ENCODE measurements around the gene PROM1.

DNA sequence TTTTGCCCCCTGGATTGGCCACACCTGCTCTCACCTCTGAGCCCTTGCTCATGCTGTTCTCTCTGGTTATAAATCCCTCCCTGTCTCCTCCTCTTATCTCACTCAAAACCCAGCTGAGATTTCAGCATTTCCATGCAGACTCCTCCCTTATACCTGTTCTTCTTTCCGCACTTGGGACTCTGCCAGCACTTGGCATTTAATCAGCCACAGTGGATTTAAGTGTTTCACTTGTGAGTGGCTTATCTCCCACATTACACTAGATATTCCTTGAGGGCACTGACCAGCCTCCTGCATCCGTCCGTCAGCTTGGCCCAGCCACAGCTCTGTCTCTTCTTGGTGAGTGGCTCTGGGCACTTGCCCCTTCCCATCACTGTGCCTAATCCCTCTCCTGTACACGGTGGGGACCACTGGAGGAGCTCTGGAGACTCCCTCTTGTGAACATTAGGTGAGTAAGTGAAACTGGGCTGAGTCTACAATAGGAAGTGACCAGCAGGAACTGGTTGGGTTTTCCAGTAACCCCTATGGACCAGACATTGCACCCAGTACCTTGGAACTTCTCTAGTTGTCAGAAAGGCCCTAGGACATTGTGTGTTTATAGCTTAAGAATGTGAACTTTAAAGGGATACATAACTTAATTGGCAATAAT is 165.2 kb downstream of the PROM1 start:
- TF ChIP-seq, protein P1, sequence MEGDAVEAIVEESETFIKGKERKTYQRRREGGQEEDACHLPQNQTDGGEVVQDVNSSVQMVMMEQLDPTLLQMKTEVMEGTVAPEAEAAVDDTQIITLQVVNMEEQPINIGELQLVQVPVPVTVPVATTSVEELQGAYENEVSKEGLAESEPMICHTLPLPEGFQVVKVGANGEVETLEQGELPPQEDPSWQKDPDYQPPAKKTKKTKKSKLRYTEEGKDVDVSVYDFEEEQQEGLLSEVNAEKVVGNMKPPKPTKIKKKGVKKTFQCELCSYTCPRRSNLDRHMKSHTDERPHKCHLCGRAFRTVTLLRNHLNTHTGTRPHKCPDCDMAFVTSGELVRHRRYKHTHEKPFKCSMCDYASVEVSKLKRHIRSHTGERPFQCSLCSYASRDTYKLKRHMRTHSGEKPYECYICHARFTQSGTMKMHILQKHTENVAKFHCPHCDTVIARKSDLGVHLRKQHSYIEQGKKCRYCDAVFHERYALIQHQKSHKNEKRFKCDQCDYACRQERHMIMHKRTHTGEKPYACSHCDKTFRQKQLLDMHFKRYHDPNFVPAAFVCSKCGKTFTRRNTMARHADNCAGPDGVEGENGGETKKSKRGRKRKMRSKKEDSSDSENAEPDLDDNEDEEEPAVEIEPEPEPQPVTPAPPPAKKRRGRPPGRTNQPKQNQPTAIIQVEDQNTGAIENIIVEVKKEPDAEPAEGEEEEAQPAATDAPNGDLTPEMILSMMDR (IDR thresholded peaks at IDR 0.05 in 2 of 3, conservative IDR thresholded peaks at IDR 0.05 in 1 of 3; ENCODE audit: borderline replicate concordance in 1 of 3, insufficient read depth in 1 of 3, low read depth in 2 of 3, low read length in 2 of 3) = no peak
- TF ChIP-seq TCF7L2 (IDR thresholded peaks at IDR 0.05; ENCODE audit: borderline replicate concordance, extremely low read depth, insufficient read depth, insufficient read length) (no peak), POLR2A (IDR thresholded peaks at IDR 0.05; ENCODE audit: borderline replicate concordance, extremely low read depth, insufficient read depth, insufficient read length) (no peak), REST (IDR thresholded peaks at IDR 0.05; ENCODE audit: low read depth) (no peak), YY1 (IDR thresholded peaks at IDR 0.05; ENCODE audit: extremely low read depth, insufficient replicate concordance, low read depth, low read length) (no peak), CBX3 (IDR thresholded peaks at IDR 0.05; ENCODE audit: low read depth) (no peak), RAD21 (IDR thresholded peaks at IDR 0.05; ENCODE audit: low read depth) (no peak), EGR1 (IDR thresholded peaks at IDR 0.05; ENCODE audit: low read depth) (no peak), EZH2phosphoT487 (IDR thresholded peaks at IDR 0.05; ENCODE audit: borderline replicate concordance) (no peak), EZH2 (IDR thresholded peaks at IDR 0.05) (no peak), CEBPB (IDR thresholded peaks at IDR 0.05; ENCODE audit: low read depth) (no peak)

Data from HCT116 (cell line).